CD14-positive monocyte (primary cell): ENCODE data around the gene CFHR4. TPM values are rescaled to one million over a fixed set of nuclear protein-coding genes. Genes with fewer than 3 reads are reported as not detected.

Experiments
- DNase-seq, 3 donors: peaks; one replicate each; pipeline ENCODE4 v3.0.0-alpha.2; 2011 to 2022
- H2AFZ ChIP-seq: 2 replicates; pipeline ENCODE4 v1.6.0; 2012; ENCODE audit warnings: mild to moderate bottlenecking, low read depth, low read length, inconsistent platforms; ENCODE audit not compliant: insufficient read depth, poor library complexity, severe bottlenecking
- H3K27ac ChIP-seq, 2 donors: 1 replicate in 1 of 2; 2 replicates in 1 of 2; pipeline ENCODE4 v1.5.1; 2012 to 2013; ENCODE audit warnings: low read length in 2 of 2, control low read depth in 1 of 2, inconsistent platforms in 1 of 2, low read depth in 1 of 2, mild to moderate bottlenecking in 1 of 2
- H3K27me3 ChIP-seq, 2 donors: one replicate each; pipeline versions ENCODE4 v1.6.0 to v1.6.1; 2011 to 2013; ENCODE audit warnings: low read length in 2 of 2; ENCODE audit not compliant: control insufficient read depth in 2 of 2, insufficient read depth in 2 of 2
- H3K36me3 ChIP-seq, 2 donors: replicated peaks in 1 of 2; 1 replicate in 1 of 2; 2 replicates in 1 of 2; pipeline versions ENCODE4 v1.5.1 to v1.6.1; 2012 to 2013; ENCODE audit warnings: low read length in 2 of 2, control low read depth in 1 of 2, inconsistent platforms in 1 of 2, mild to moderate bottlenecking in 1 of 2; ENCODE audit not compliant: insufficient read depth in 2 of 2, control insufficient read depth in 1 of 2
- H3K4me1 ChIP-seq, 2 donors: 1 replicate in 1 of 2; 2 replicates in 1 of 2; pipeline versions ENCODE4 v1.5.1 to v1.6.1; 2012 to 2013; ENCODE audit warnings: low read length in 2 of 2, control low read depth in 1 of 2, inconsistent platforms in 1 of 2, mild to moderate bottlenecking in 1 of 2, moderate library complexity in 1 of 2; ENCODE audit not compliant: insufficient read depth in 2 of 2, control insufficient read depth in 1 of 2
- H3K4me2 ChIP-seq: replicated peaks from 2 replicates; pipeline ENCODE3; 2012; ENCODE audit warnings: low read length, moderate library complexity, mild to moderate bottlenecking; ENCODE audit not compliant: poor library complexity, severe bottlenecking; ENCODE audit errors: extremely low read depth
- H3K4me3 ChIP-seq, 3 experiments: fragments of 200-600 bp in 1 of 3; sonication (generic) in 1 of 3; replicated peaks in 1 of 3; 1 replicate in 2 of 3; 2 replicates in 1 of 3; pipeline ENCODE4 v1.5.1; 2011 to 2013; ENCODE audit warnings: low read length in 3 of 3, mild to moderate bottlenecking in 3 of 3, control low read depth in 2 of 3, low read depth in 2 of 3, inconsistent platforms in 1 of 3, moderate library complexity in 1 of 3
- H3K79me2 ChIP-seq: 2 replicates; pipeline ENCODE4 v1.6.0; 2012; ENCODE audit warnings: mild to moderate bottlenecking, control low read depth, inconsistent platforms, low read length, moderate library complexity; ENCODE audit not compliant: insufficient read depth
- H3K9ac ChIP-seq: 2 replicates; pipeline ENCODE4 v1.6.0; 2017; ENCODE audit warnings: low read length, mild to moderate bottlenecking; ENCODE audit not compliant: insufficient read depth, poor library complexity, severe bottlenecking
- H3K9me3 ChIP-seq, 2 donors: replicated peaks in 1 of 2; 1 replicate in 1 of 2; 2 replicates in 1 of 2; pipeline versions ENCODE4 v1.5.1 to v1.6.1; 2012 to 2013; ENCODE audit warnings: low read length in 2 of 2, control low read depth in 1 of 2; ENCODE audit not compliant: control insufficient read depth in 1 of 2, insufficient read depth in 1 of 2
- H4K20me1 ChIP-seq: 2 replicates; pipeline ENCODE4 v1.6.0; 2012; ENCODE audit warnings: mild to moderate bottlenecking, low read length, control low read depth, moderate library complexity; ENCODE audit not compliant: insufficient read depth
- H3K27ac Mint-ChIP-seq, 7 donors: one replicate each; pipeline ENCODE4 v1.8.0; 2020; ENCODE audit warnings: mild to moderate bottlenecking in 7 of 7, mixed read lengths in 7 of 7, moderate library complexity in 6 of 7, inconsistent platforms in 2 of 7
- H3K27me3 Mint-ChIP-seq, 3 donors: one replicate each; pipeline ENCODE4 v1.8.0; 2021 to 2022; ENCODE audit warnings: low read depth in 3 of 3, mild to moderate bottlenecking in 3 of 3, mixed read lengths in 3 of 3, moderate library complexity in 3 of 3, inconsistent platforms in 1 of 3
- H3K36me3 Mint-ChIP-seq, 2 donors: one replicate each; pipeline ENCODE4 v1.8.0; 2020; ENCODE audit warnings: mixed read lengths in 2 of 2, inconsistent platforms in 1 of 2, mild to moderate bottlenecking in 1 of 2
- H3K4me1 Mint-ChIP-seq: one replicate; pipeline ENCODE4 v1.8.0; 2020; ENCODE audit warnings: mild to moderate bottlenecking, mixed read lengths
- H3K4me3 Mint-ChIP-seq, 2 donors: one replicate each; pipeline ENCODE4 v1.8.0; 2020; ENCODE audit warnings: mild to moderate bottlenecking in 2 of 2, mixed read lengths in 2 of 2, moderate library complexity in 1 of 2
- H3K9me3 Mint-ChIP-seq, 7 donors: one replicate each; pipeline ENCODE4 v1.8.0; 2020 to 2022; ENCODE audit warnings: mixed read lengths in 7 of 7, mild to moderate bottlenecking in 6 of 7, moderate library complexity in 6 of 7, inconsistent platforms in 2 of 7
- CTCF ChIP-seq: fragments of 200-600 bp; IDR thresholded peaks from one replicate; pipeline ENCODE4 v1.8.0; 2022; ENCODE audit warnings: antibody characterized with exemption, mild to moderate bottlenecking
- whole genome bisulfite sequencing: methylation state at CpG from one replicate; pipeline ENCODE4 v1.1.5; 2013; ENCODE audit warnings: missing lambda C conversion rate; ENCODE audit not compliant: insufficient coverage; 5-methylcytosine and 5-hydroxymethylcytosine counted together
- intact Hi-C, 2 donors: fragments of 100-400 bp; cut with micrococcal nuclease; formaldehyde crosslinking; loops; one replicate each; pipeline versions ENCODE4 v1.15.0 to v1.15.1; 2023
- polyA plus RNA-seq, 3 donors: library from polyadenylated mRNA; depleted of rRNA in 1 of 3; unstranded in 2 of 3; stranded (reverse) in 1 of 3; fragments of 300-500 nt in 2 of 3; fragments of >200 nt in 1 of 3; fragmentation: Illumina TruSeq in 2 of 3; gene quantifications; 1 replicate in 2 of 3; 2 replicates in 1 of 3; pipeline ENCODE4 v1.2.3, GENCODE V29; 2012 to 2021

CFHR4 gene
- polyA plus RNA-seq, 3 donors, result not detected

DNA sequence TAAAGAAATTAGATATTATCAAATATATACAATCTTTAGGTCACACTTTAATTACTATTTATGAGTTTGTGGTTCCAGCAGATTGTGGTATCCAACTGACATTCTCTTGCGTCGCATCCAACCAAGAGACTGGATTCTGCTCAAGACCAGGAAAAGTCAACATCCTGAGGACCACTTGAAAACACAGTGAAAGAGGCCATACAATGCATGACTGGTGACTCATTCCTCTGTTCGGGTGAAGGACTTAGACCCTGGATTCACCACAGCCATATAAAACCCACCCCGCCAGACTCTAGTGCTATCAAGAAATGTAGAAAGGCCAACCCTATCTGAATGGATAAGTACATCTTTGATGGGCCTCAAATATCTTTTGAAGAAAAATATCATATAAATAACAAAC is 14.5 kb upstream of the CFHR4 start:
- DNase-seq, result no peak
- Histone ChIP-seq H3K9me3 (peaks cover 5 to 14% of the 10 kb centered on the region in 2 donors), H3K27ac (no peak overlapping the region), H2AFZ (no peak overlapping the region), H3K9ac (no peak overlapping the region), H3K27me3 (peaks cover 0 to 8% of the 10 kb centered on the region in 2 donors), H3K4me3 (no peak overlapping the region), H3K79me2 (no peaks in the 10 kb centered on the region), H3K4me2 (no peak overlapping the region), H3K36me3 (no peaks in the 10 kb centered on the region), H3K4me1 (no peaks in the 10 kb centered on the region), H4K20me1 (no peaks in the 10 kb centered on the region)
- Mint-ChIP-seq H3K4me3 (no peak overlapping the region), H3K9me3 (peaks cover 0 to 13% (median 2%) of the 10 kb centered on the region in 7 donors), H3K4me1 (no peaks in the 10 kb centered on the region), H3K36me3 (no peaks in the 10 kb centered on the region), H3K27ac (no peak overlapping the region), H3K27me3 (peaks cover 2 to 7% (median 6%) of the 10 kb centered on the region in 3 donors)
- TF ChIP-seq CTCF, result no peak
- intact Hi-C loops, result no loop called here
- 87% methylated on average over 3 of the region's 4 CpGs for WGBS

DNA sequence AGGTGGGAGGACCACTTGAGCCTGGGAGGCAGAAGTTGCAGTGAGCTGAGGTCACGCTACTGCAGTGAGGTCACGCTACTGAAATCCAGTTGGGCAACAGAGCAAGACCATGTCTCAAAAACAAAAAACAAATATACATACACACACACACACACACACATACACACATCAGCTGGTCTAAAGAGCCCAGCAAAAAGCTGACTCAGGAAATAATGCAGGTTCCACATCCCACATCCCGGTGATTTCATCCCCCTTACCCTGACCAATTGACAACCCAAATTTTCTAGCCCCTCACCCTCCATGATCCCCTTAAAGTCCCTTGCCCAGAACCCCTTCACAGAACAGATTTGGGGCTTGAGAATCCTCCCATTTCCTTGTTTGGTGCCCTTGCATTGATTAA is 11.9 kb upstream of the CFHR4 start:
- 94% methylated on average over 2 of the region's 3 CpGs for WGBS
- peaks cover 0 to 8% of the 10 kb centered on the region in 2 donors for H3K27me3 ChIP-seq
- no peaks in the 10 kb centered on the region for H3K79me2 ChIP-seq
- DNase-seq, result no peak
- H3K4me3 Mint-ChIP-seq, result no peak overlapping the region
- H4K20me1 ChIP-seq, result no peaks in the 10 kb centered on the region
- no peaks in the 10 kb centered on the region for H3K9me3 ChIP-seq
- no peaks in the 10 kb centered on the region for H3K4me1 ChIP-seq
- H2AFZ ChIP-seq, result no peak overlapping the region
- H3K9me3 Mint-ChIP-seq, result peaks cover 0 to 8% (median 2%) of the 10 kb centered on the region in 7 donors
- no peak overlapping the region for H3K4me3 ChIP-seq
- H3K36me3 Mint-ChIP-seq, result no peaks in the 10 kb centered on the region
- H3K27ac Mint-ChIP-seq, result peak overlapping the region in 1 of 7 donors; percentile 40
- no peak overlapping the region for H3K4me2 ChIP-seq
- no peak for TF ChIP-seq CTCF
- H3K27ac ChIP-seq, result no peak overlapping the region
- no peaks in the 10 kb centered on the region for H3K4me1 Mint-ChIP-seq
- peaks cover 3 to 7% (median 6%) of the 10 kb centered on the region in 3 donors for H3K27me3 Mint-ChIP-seq
- H3K36me3 ChIP-seq, result no peaks in the 10 kb centered on the region
- no peak overlapping the region for H3K9ac ChIP-seq
- intact Hi-C loops, result no loop called here
